GM21737 (cell line): ENCODE measurements around the gene ENKUR.

Experiments
- ATAC-seq: cut with Tn5 transposase; IDR thresholded peaks from one replicate; pipeline ENCODE4 v1.9.1; 2021; ENCODE audit warnings: mild to moderate bottlenecking, moderate library complexity; ENCODE audit not compliant: unreplicated experiment

The ENKUR gene

DNA sequence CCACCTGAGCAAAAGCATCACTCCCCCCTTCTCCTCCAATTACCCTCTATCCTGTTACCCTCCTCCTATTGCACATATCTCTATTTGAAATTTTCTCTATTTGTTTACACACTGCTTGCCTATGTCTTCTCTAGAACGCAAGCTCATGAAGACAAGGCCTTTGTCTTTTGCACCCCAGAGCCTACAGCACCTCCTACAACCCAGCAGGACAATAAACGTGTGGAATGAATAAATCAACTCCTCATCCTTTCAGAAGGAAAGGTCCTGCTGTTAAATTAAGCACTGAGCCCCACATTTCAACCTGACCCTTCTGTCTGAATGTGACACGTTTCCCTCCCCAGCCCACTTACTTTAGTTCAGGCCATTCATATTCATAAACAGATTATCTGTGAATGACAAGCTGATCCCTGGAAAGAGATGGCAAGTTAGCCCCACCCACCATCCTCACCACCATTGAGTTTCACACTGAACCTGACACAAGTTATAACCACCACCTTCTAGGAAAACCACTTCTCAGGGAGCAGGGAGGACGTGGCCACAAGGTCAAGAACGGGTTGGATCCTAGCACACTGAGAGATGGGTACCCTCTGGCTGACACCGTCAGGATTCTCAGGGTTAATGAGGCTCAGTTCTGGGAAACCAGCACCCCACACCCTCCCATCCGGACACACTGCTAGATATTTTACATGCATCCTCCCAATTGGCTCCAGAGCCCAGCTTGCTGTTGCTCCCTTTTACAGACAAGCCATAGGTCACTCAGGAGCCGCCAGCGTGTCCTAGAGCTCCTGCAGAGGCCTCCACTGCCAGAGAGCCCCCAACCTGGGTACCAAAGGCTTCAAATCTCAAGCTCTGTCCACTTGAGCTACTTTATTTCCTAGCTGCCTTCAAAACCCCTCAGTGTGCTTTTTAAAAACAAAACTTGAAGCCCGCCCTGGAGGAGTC, 64.5 kb downstream of the ENKUR start:
- ATAC-seq: no peak

DNA sequence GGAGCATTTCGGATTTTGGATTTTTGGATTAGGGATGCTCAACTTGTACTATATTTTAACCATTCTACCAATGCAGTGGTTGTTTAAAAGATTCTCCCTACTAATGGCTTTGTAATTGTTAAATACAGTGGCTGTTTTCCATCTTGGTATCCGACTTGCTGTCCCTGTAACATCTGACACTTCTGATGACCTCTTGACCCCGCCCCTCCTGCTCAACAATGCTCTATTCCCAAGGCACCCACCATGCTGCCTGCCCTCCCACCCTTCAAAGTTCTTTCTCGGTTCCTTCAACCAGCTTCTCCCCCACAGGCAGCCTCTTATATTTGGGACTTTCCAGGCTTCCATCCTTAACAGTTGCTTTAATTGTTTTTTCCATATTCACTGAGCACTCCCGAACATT, 65.5 kb downstream of the ENKUR start:
- ATAC-seq: no peak

DNA sequence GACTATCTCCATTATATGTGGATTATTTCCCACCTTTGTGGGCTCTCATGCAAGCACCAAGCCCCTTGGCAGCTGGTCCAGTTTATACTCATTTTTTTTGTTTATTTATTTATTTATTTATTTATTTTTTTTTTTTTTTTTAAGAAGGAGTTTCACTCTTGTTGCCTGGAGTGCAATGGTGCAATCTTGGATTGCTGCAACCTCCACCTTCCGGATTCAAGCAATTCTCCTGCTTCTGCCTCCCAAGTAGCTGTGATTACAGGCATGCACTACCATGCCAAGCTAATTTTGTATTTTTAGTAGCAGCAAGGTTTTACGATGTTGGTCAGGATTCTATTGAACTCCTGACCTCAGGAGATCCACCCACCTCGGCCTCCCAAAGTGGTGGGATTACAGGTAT, 66.3 kb downstream of the ENKUR start:
- no peak for ATAC-seq

DNA sequence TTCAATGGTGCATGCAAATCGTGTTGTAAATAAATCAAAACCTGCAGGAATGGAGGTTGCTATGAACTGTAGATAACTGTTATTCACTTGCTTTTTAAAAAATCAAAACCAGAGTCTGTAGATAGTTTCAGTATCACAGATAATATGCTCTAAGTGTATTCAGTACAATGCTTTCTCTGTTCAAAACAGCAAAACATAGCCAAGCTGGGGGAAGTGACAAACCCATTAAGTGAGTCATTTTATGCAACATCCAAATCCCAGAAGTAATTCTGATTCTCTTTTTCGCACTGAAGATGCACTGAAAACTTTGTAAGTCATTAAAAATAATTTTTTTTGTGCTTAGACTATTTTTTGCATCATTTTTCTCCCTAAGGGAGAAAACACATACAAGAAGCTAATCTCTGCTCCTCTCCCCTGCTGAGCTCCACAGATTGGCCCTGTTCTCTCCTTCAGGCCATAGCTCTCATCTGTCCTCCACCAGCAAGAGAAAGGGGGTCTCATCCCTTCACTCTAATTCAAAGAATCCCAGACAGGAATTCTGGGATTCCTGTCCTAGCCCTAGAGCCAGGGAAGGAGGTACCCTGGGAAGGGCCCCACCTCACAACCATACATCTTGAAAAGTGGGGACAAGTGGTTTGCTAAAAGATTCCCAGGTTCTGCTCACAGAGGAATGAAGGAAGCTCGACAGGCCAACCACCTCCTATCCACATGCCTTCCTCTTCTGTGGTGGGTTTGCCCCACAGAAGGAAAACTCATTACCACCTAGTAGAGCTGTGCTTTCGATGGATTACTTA, 68.5 kb downstream of the ENKUR start:
- ATAC-seq: peak; percentile 56

DNA sequence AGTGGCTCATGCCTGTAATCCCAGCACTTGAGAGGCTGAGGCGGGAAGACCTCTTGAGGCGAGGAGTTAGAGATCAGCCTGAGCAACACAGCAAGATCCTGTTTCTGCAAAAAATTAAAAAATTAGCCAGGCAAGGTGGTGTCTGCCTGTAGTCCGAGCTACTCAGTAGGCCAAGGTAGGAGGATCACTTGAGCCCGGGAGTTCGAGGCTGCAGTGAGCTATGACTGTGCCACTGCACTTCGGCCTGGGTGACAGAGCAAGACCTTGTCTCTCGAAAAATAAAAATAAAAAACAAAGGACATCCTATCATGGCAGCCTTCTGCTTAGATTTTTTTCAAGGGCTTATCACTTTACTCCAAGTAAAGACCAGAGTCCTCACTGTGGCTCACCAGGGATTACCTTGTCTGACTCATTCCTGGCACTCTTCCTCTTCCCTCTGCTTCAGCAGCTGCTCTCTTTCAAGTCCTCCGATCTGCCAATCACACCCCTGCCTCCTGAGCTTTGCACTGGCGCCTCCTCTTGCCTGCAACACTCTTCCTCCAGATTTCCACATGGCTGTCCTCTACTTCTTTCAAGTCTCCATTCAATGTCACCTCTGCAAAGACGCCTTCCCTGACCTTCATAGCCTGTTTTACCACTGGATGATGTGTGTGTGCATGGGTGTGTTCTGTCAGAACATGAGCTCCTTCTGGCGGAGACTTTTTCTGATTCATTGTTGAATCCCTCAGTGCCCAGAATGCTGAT, 71.3 kb downstream of the ENKUR start:
- ATAC-seq: no peak

DNA sequence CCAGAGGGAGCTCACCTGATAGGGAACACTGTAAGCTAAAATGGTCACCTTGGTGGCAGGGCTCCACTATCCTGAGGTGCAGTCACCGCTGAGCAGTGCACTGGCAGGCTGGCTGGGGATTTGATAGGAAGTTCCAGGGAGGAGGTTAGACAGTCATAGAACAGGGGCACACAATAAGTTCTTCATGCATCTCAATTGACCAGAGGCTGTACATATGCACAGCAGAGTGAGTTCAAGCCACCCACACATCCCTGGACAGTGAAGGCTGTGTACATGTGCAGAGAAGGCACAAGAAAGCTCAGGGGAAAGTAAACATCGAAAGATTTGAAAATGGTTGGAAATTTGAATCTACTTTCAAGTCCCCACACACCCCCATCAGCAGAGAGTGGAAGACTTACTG, 77.4 kb downstream of the ENKUR start:
- no peak for ATAC-seq

DNA sequence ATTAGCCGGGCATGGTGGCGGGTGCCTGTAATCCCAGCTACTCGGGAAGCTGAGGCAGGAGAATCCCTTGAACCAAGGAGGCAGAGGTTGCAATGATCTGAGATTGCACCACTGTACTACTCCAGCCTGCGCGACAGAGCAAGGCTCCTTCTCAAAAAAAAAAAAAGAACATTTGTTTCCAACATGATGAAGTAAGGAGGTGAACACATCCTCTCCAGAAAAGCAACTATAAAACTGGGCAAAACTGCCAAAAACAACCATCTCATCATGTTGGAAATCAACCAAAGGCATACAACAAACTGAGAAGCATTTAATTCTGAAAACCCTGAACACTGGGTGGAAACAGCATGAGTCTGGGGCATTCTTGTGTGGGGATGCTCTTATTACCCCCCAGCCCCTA, 77.9 kb downstream of the ENKUR start:
- no peak for ATAC-seq

DNA sequence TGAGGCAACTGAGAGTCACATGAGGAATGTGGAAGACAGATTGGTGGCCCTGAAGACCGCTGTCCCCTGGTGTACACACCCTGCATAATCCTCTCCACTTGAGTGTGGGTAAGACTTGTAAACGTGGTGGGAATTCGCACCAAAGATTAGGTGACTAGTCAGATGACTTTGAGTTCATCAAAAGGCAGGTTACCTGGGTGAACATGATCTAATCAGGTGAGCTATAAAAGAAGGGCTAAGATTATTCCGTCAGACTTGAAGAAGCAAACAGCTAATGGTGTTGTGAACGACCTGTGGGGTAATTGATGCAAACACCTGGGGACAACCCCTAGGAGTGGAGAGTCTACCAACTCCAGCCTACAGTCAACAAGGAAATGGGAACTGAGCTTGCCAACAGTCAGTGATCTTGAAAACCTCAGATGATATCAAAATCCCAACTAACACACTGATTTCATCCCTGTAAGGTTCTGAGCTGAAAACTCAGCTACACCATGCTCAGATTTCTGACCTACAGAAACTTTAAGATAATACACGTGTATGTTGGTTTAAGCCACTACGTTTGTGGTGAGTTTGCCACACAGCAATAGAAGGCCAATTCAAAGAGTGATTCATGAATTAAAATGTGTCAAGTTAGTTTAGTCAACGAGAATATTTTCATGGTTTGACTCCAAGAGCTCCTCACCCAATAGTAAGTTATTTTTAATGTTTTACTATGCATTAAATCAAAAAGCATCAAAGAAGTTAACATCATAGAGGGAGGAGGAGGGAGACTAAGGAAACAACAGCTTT, 80.3 kb downstream of the ENKUR start:
- no peak for ATAC-seq
